ENCODE measurements around the gene CRLF2.

Gene CRLF2

DNA sequence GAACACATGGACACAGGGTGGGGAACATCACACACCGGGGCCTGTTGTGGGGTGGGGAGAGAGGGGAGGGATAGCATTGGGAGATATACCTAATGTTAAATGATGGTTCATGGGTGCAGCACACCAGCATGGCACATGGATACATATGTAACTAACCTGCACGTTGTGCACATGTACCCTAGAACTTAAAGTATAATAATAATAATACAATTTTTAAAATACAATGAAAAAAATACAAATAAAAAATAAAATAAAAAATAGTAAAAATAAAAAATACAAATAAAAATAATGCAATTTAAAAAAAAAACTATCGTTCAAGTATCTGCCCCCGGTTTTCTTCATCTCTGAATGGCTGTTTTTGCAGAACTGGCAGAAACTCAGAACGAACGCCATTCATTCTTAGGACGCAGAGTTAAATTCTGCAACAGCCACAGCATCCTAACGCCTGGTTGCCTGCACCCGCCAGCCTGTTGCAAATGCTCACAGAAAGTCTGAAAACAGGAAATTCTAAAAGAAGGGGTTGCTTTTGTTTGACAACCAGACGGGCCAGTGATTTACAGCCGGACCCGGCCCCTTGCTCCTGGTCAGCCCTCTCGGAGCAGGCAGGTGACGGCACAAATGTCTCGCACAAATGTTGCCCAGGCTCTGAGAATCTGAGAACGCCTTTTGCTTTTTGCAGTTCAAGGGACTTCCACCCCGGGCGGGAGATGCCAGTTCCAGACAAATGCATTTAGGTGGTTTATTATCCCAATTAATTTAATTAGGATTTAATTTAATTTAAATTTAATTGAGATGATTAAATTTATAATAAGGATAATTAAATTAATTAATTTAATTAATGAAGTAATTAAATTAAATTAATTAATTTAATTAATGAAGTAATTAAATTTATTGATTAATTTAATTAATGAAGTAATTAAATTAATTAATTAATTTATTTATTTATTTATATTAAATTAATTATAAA, 47.8 kb downstream of the CRLF2 start:
- Histone ChIP-seq H3K36me3 (replicated peaks; ENCODE audit: insufficient read depth, low read length) (no peaks in the 10 kb centered on the region), H3K4me3 (ENCODE audit: low read length) (no peak overlapping the region), H4K20me1 (ENCODE audit: insufficient read depth, low read length) (no peaks in the 10 kb centered on the region), H3K79me2 (ENCODE audit: low read length) (no peaks in the 10 kb centered on the region), H3K27ac (ENCODE audit: low read length) (no peak overlapping the region), H3F3A (ENCODE audit: insufficient read depth, low read length) (no peaks in the 10 kb centered on the region; the same call in 1 of the 2 replicates), H3K4me1 (ENCODE audit: low read length) (no peaks in the 10 kb centered on the region), H2AFZ (ENCODE audit: low read length) (no peak overlapping the region), H3K9me3 (replicated peaks; ENCODE audit: insufficient read depth, low read length) (no peaks in the 10 kb centered on the region), H3K27me3 (replicated peaks; ENCODE audit: insufficient read depth, low read length) (no peaks in the 10 kb centered on the region), H3K9me2 (replicated peaks; ENCODE audit: insufficient read depth, low read length) (no peaks in the 10 kb centered on the region), H3K9ac (ENCODE audit: low read length) (no peak overlapping the region), H3K4me2 (ENCODE audit: low read depth, low read length) (peak overlapping the region; percentile 41; the same call in 1 of the 2 replicates)
- TF ChIP-seq EZH2phosphoT487 (IDR thresholded peaks at IDR 0.05; ENCODE audit: low read length) (no peak), EZH2 (optimal IDR thresholded peaks at IDR 0.05; ENCODE audit: low read depth, low read length) (no peak), CTCF (IDR thresholded peaks at IDR 0.05; ENCODE audit: low read length) (no peak)
- peak; percentile 78 for DNase-seq

GRCh38 chrX:1163231-1163630, 49.2 kb downstream of the CRLF2 start:
- TF ChIP-seq EZH2 (optimal IDR thresholded peaks at IDR 0.05; ENCODE audit: low read depth, low read length) (no peak), EZH2phosphoT487 (IDR thresholded peaks at IDR 0.05; ENCODE audit: low read length) (no peak), CTCF (IDR thresholded peaks at IDR 0.05; ENCODE audit: low read length) (no peak)
- no peaks in the 10 kb centered on the region for H3K9me2 ChIP-seq (replicated peaks; ENCODE audit: insufficient read depth, low read length)
- no peak overlapping the region for H3K4me3 ChIP-seq (ENCODE audit: low read length)
- H3K4me2 ChIP-seq (ENCODE audit: low read depth, low read length): no peak overlapping the region
- no peaks in the 10 kb centered on the region; the same call in 1 of the 2 replicates for H3F3A ChIP-seq (ENCODE audit: insufficient read depth, low read length)
- no peaks in the 10 kb centered on the region for H3K79me2 ChIP-seq (ENCODE audit: low read length)
- no peaks in the 10 kb centered on the region for H4K20me1 ChIP-seq (ENCODE audit: insufficient read depth, low read length)
- H3K36me3 ChIP-seq (replicated peaks; ENCODE audit: insufficient read depth, low read length): no peaks in the 10 kb centered on the region
- H3K4me1 ChIP-seq (ENCODE audit: low read length): no peaks in the 10 kb centered on the region
- no peaks in the 10 kb centered on the region for H3K27me3 ChIP-seq (replicated peaks; ENCODE audit: insufficient read depth, low read length)
- no peaks in the 10 kb centered on the region for H3K9me3 ChIP-seq (replicated peaks; ENCODE audit: insufficient read depth, low read length)
- no peak overlapping the region for H3K27ac ChIP-seq (ENCODE audit: low read length)
- no peak overlapping the region for H2AFZ ChIP-seq (ENCODE audit: low read length)
- H3K9ac ChIP-seq (ENCODE audit: low read length): no peak overlapping the region
- no peak for DNase-seq

- no peaks in the 10 kb centered on the region for H3K9me2 ChIP-seq (replicated peaks; ENCODE audit: insufficient read depth, low read length)
- no peak overlapping the region for H2AFZ ChIP-seq (ENCODE audit: low read length)
- no peak overlapping the region for H3K9ac ChIP-seq (ENCODE audit: low read length)
- no peaks in the 10 kb centered on the region; the same call in 1 of the 2 replicates for H3F3A ChIP-seq (ENCODE audit: insufficient read depth, low read length)
- no peaks in the 10 kb centered on the region for H3K79me2 ChIP-seq (ENCODE audit: low read length)
- no peaks in the 10 kb centered on the region for H3K27me3 ChIP-seq (replicated peaks; ENCODE audit: insufficient read depth, low read length)
- TF ChIP-seq CTCF (IDR thresholded peaks at IDR 0.05; ENCODE audit: low read length) (no peak), EZH2 (optimal IDR thresholded peaks at IDR 0.05; ENCODE audit: low read depth, low read length) (no peak), EZH2phosphoT487 (IDR thresholded peaks at IDR 0.05; ENCODE audit: low read length) (no peak)
- no peak overlapping the region for H3K27ac ChIP-seq (ENCODE audit: low read length)
- no peaks in the 10 kb centered on the region for H3K9me3 ChIP-seq (replicated peaks; ENCODE audit: insufficient read depth, low read length)
- no peak overlapping the region for H3K4me2 ChIP-seq (ENCODE audit: low read depth, low read length)
- no peaks in the 10 kb centered on the region for H3K4me1 ChIP-seq (ENCODE audit: low read length)
- H3K4me3 ChIP-seq (ENCODE audit: low read length): no peak overlapping the region
- no peaks in the 10 kb centered on the region for H3K36me3 ChIP-seq (replicated peaks; ENCODE audit: insufficient read depth, low read length)
- no peaks in the 10 kb centered on the region for H4K20me1 ChIP-seq (ENCODE audit: insufficient read depth, low read length)
- no peak for DNase-seq
Measured at GRCh38 chrX:1162119-1162916, 50.1 kb downstream of the CRLF2 start.

Measured in MM.1S (cell line).